GM12864 (cell line): ENCODE measurements around the gene KAZALD1.
A peak's percentile ranks its signal among the peaks of the same experiment; 100 is the strongest.

Experiments used
- DNase-seq: peaks from one replicate; pipeline ENCODE4 v3.0.0-alpha.2; 2011; ENCODE audit warnings: low read depth
- H3K4me3 ChIP-seq: 2 replicates; pipeline ENCODE4 v1.5.1; 2011; ENCODE audit warnings: mild to moderate bottlenecking, low read depth, low read length, control low read depth
- CTCF ChIP-seq: IDR thresholded peaks from 2 replicates; pipeline ENCODE4 v1.5.1; 2011; ENCODE audit warnings: low read depth, mild to moderate bottlenecking, moderate library complexity, low read length, control low read depth, inconsistent platforms; ENCODE audit errors: missing control alignments

The KAZALD1 gene

GRCh38 chr10:101090597-101090996, 28.8 kb downstream of the KAZALD1 start:
- no peak for TF ChIP-seq CTCF
- no peak overlapping the region for H3K4me3 ChIP-seq
- DNase-seq, result no peak

GRCh38 chr10:101091546-101092290, 29.9 kb downstream of the KAZALD1 start:
- H3K4me3 ChIP-seq, result no peak overlapping the region
- DNase-seq, result no peak
- no peak for TF ChIP-seq CTCF

GRCh38 chr10:101092881-101093354, 31.1 kb downstream of the KAZALD1 start:
- no peak overlapping the region for H3K4me3 ChIP-seq

GRCh38 chr10:101094121-101094879, 32.5 kb downstream of the KAZALD1 start:
- TF ChIP-seq CTCF, result no peak
- DNase-seq, result no peak
- H3K4me3 ChIP-seq, result no peak overlapping the region

More at GRCh38 chr10:101092881-101093354, 31.1 kb downstream of the KAZALD1 start:
- no peak for DNase-seq
- TF ChIP-seq CTCF, result no peak

- DNase-seq, result no peak
- no peak overlapping the region for H3K4me3 ChIP-seq
- TF ChIP-seq CTCF, result no peak
Observed at GRCh38 chr10:101095004-101095403, 33.2 kb downstream of the KAZALD1 start.

GRCh38 chr10:101095550-101096213, 33.9 kb downstream of the KAZALD1 start:
- DNase-seq, result peak; percentile 51
- no peak overlapping the region for H3K4me3 ChIP-seq
- peak; percentile 87 for TF ChIP-seq CTCF
